Measurements from ENCODE around the gene AXL.
"Not testable (repeated sequence)": the region's sequence is repeated elsewhere in the genome, so short reads cannot be mapped to it uniquely, and the experiment has no call there.

The AXL gene

DNA sequence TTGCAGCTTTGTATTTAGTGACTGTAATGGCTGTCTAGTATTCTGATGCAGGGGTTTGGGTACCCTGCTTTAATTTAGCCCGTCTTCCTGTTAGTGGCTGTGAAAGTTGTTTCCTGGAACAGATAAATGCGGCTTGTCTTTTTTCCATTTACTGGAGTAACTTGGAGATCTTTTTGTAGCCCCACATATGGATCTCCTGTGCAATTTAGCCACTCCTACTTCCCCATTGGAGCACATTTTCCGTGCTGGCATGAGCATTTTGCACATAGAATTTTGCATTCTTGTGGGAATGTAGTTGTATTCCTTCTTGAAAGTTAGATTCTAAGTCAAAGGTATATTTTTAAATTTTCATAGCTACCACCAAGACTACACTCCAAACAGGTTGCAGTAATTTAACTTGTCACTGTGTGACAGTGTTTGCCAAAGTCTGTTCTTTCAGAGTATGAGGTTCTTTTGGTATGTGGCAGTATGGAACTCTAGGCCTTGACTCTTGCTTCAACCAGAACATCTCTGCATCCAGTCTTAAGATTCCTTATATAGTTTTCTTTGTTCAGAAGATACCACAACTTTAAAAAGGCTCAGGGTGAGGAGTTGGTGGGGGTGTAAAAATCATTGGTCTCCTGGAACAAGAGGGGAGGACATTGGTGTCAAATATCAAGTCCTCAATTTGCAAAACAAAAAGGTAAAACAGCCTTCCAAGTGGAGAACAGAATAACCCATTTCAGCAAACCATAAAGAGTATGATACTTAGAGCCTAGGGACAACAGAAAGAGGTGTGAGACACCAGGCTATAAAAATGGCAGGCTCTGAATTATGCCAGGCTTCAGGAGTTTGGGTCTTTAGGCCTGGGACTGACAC, 69.9 kb downstream of the AXL start:
- no peak for FAIRE-seq

DNA sequence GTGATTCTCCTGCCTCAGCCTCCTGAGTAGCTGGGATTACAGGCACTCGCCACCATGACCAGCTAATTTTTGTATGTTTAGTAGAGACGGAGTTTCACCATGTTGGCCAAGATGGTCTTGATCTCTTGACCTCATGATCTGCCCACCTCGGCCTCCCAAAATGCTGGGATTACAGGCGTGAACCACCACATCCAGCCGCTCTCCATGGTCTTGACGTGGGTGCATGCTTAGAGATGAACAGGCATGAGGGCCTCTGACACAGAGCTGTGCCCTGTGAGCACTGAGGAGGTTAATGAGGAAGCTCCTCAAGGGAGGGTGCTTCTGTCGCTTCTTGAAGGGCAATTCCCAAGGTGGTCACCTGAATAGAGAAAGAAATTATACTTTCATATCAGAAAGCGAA, 70.8 kb downstream of the AXL start:
- FAIRE-seq: not testable (repeated sequence)

DNA sequence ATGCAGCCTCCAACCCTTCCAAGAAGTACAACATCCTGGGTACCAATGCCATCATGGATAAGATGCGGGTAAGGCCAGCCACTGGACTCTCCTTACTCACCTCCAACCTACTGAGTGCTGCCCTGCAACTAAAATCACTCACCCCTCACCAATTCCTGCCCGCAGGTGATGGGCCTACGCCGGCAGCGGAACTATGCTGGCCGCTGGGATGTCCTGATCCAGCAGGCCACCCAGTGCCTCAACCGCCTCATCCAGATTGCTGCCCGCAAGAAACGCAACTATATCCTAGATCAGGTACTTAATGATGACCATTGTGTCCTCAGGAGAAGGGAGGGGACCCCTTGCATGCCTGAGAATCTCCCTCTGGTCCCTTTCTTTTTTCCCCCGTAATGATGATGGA, 75.4 kb downstream of the AXL start:
- no peak for FAIRE-seq

DNA sequence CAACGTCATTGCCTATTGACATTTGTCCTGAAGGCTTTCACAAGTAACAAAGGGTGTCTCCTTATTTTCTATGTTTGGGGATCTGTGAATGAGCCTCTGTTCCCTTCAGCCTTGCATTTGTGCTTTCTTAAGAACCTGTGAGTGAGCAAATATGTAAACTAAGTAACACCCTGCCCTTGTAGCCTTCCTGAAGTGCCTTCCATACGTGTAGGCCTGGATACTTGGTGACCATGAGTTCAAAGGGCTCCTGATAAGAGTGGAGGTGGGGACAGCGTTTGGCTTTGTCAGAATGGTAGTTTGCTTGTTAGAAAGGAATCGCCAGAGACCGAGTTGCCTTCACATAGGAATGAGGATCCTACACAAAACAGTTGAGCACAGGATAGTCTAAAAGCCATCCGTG, 76.5 kb downstream of the AXL start:
- FAIRE-seq: no peak

DNA sequence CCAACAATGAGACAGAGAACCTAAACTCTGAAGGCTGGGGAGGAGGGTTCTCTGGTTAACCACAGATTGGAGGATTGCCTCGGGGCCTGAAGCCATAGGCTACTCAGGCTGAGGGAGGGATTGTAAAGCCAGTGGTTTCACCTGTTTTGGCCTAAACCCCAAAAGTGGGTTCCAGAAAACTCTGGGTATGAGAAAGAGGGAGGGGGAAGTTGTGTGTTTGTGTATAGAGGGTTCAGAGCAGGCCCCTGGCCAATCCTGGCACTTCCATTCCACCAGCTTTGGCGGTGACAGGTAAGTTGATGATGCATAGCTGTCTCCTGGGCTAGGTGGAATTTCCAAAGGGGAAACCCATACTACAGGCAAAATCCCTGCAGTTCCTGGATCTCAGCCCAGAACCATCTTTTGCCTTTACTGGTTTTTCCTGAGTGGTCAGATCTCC, 77.4 kb downstream of the AXL start:
- FAIRE-seq: no peak

DNA sequence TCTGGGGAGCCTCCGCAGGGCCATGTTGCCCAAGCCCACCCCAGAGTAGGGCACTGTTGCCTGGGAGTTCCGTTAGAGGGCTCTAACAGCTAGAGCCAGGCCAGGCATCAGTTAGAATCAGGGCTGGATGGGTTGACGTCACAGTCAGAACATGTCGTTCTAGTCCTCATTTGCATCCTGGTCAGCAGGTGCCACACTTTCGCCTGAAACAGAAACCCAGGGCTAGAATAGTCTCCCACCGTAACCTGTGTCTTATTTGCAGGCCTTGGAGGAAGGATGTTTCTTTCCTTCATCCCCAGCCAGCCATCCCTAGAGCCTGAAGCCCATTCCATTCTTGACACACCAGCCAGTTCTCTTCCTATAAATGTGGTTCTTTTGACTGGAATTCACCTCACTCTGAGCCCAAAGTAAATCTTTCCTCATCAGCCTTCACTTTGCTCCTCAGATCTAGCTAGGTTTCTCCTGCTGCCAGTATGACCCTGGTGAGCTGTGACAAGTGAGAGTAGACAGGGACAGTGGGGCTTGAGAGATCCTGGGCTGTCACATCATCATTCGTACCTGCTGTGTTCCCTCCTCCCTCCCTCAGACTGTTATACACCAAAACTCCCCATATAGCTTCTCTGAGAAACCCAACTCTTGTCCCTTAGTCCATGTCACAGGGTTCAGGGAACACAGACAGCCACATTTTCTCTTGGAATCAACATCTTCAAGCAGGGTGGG, 78.8 kb downstream of the AXL start:
- FAIRE-seq: no peak

DNA sequence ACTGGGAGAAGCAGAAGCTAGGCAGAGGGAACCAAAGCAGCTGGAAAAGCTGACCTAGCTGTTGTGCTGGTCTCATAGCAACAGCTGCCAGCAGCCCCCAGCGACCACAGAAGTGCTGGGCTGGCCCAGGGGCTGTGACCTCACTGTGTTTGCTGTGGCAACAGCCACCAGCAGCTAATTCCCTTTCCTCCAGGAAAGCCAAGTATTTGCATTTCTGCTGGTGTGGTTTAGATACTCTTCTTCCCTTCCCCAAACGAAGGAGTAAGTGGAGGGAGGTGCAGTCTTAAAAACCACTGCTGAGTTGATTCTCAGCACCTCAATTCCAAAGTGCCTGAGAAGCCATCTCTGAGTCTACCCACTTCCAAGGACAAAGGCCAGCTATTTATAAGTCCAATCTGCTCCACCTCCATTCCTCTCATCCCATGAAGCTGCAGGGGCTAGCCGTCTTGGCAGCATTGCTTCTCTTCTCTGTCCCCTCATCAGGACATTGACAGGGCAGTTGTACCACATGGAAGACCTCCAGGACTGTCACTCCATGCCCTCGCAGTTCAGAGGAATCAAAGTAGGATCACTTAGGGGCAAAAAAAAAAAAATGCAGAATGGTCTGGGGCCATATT, 79.4 kb downstream of the AXL start:
- no peak for FAIRE-seq

DNA sequence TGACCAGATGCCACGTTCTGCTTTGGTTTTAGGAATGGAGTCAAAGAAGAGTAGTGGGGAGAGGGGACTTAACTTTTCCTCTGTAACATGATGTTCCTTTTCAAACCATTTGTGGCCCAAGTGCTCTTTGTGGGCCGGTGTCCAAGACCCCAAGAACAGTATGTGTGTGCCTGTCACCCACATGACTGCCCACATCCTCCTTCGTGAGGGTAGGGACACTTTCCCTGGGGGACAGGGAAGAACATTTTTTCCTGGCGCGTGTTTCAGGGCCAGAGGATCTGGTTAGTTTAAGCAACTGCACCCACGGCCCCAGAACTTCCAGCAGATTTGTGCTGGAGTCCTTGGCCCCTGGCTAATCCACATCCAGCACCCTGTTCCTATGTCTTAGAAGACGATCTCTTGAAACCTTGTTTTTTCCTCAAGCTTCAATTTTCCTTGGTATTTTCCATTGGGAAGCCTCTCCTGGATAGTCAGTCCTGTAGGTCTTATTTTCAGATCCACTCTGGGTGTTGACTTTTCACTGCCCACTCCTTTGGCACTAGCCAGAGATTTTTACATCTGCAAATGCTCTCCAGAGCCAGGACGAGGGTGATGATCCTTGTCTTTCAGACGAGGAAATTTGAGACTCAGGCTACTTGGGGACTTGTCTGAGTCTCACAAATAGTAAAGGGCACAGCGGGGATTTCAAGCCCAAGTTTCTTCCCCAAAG, 80.2 kb downstream of the AXL start:
- no peak for FAIRE-seq

DNA sequence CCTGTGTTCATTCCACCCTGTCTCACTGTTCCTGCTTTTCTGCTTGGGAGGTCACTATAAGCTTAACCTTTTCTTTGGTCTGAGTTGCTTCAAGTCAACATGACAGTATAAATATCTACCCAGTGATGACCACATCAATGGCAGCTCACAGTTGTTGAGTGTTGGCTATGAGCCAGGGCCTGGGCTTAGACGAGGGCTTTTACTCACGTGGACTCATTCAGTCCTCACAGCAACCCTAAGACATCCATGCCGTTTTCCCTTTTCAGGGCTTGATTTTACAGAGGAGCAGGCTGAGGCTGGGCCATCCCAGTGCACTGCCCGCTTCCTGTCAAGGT, 80.7 kb downstream of the AXL start:
- no peak for FAIRE-seq

GRCh38 chr19:41300555-41300954, 81.5 kb downstream of the AXL start:
- FAIRE-seq: no peak

DNA sequence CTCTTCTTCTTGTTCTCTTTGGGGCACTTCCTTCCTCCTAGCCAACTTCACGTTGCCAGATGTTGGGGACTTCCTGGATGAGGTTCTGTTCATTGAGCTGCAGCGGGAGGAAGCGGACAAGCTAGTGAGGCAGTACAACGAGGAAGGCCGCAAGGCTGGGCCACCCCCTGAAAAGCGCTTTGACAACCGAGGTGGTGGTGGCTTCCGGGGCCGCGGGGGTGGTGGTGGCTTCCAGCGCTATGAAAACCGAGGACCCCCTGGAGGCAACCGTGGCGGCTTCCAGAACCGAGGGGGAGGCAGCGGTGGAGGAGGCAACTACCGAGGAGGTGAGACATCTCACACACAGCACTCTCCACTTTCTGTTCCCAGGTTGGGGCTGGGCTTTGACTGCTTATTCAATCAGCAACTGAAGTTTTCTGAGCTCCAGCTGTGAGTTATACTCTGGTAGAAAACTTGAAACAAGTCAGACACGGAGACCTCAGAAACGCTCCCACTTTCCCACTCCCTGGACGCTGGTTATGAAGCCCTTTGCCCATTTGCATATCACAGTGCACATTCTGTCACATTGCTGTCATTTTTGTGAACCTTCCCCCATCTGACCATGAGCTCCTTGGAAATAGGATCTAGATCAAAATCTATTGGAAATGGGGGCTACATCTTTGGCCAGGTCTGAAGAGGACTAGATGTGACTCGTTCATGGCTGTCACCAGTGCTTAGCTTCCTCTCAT, 83.8 kb downstream of the AXL start:
- no peak for FAIRE-seq

DNA sequence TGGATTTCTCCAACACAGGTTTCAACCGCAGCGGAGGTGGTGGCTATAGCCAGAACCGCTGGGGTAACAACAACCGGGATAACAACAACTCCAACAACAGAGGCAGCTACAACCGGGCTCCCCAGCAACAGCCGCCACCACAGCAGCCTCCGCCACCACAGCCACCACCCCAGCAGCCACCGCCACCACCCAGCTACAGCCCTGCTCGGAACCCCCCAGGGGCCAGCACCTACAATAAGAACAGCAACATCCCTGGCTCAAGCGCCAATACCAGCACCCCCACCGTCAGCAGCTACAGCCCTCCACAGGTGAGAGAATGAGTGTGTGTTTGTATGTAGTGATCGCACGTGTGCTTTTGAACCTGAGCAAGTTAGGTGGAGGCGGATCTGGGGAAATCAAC, 84.9 kb downstream of the AXL start:
- FAIRE-seq: no peak

- FAIRE-seq: no peak
Observed at GRCh38 chr19:41304706-41305483, 85.9 kb downstream of the AXL start.

GRCh38 chr19:41305927-41306793, 87.1 kb downstream of the AXL start:
- no peak for FAIRE-seq

DNA sequence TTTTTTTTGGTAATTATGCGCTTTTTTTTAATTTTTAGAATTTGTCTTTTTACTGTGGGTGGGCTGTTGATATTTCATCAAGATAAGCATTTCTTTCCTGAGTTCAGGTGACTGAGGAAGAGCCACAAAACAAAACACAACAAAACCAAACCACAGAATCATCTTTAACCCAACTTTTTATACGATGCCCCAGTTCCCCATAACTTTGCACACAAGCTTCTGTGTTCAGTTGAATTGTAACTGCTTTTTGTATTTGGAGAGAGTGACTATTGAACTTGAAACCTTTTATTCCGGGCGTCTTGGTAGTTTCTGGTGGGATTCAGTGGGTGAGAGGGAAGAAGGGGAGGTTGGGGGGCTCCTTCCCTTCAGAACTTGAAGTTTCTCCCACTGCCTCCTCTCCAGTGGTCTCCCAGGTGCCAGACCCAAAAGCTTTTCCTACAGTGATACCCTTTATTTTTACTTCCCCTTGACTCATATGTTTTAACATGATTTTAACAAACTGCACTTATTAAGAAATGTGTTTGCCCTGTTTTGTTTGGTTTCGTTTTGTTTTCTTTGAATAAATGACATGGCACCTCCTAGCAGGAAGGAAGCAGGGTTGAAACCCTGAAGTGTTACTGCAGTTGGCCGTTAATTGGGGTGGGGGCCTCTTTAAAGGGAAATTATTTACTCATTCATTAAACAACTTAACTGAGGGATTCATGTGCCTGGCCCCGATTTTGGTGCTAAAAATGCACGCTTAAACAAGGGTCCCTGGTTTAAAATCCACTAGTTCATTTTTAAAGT, 88.3 kb downstream of the AXL start:
- FAIRE-seq: no peak

- no peak for FAIRE-seq
Observed at GRCh38 chr19:41307954-41308449, 89.0 kb downstream of the AXL start.

DNA sequence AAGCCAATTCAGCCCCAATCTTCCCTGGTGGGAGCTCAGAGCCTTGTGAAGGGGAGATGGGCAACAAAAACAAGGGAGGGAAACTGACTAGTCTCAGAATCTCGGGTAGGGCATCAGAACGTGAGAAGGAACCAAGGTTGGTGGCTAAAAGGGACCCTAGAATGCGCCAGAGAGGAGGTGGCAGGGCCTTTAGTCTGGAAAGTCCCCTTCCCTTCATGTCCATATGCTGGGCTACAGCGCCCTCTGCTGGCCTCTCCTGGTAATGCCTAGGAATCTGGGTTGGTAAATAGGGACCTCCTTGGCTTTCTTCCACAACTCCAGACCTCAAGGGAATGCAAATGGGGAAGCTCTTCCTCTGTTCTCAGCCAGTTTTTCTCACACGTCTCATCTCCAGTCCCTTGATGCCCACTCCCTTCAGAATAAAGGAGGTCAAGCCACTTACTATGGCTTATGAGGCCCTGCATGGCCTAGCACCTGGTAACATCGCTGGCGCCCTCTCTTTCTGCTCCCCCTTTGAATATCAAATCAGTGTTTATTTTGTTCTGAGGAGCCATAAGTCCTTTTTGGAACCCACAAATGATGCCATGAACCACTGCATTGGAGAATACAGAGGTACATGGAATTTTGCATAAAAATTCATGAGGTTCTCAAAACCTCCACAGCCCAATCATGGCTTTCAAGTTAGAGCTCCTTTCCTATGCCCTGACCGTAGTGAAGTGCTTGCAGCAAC, 89.6 kb downstream of the AXL start:
- FAIRE-seq: peak; percentile 17

GRCh38 chr19:41309180-41310032, 90.4 kb downstream of the AXL start:
- no peak for FAIRE-seq
